A549 treated with Mapracorat at 1 μM for 4 hours (cell line): ENCODE measurements around the gene TIFAB. TPM values are rescaled to one million over a fixed set of nuclear protein-coding genes. Genes with fewer than 3 reads are reported as not detected.

ENCODE experiments used
- total RNA-seq: library from RNA; stranded (reverse); fragments of 200-300 nt; extraction: Qiagen RNA extraction; gene quantifications from 5 replicates; pipeline ENCODE4 v1.2.3, GENCODE V29; 2022

The TIFAB gene, protein sequence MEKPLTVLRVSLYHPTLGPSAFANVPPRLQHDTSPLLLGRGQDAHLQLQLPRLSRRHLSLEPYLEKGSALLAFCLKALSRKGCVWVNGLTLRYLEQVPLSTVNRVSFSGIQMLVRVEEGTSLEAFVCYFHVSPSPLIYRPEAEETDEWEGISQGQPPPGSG
- not detected in 5 replicates for total RNA-seq

DNA sequence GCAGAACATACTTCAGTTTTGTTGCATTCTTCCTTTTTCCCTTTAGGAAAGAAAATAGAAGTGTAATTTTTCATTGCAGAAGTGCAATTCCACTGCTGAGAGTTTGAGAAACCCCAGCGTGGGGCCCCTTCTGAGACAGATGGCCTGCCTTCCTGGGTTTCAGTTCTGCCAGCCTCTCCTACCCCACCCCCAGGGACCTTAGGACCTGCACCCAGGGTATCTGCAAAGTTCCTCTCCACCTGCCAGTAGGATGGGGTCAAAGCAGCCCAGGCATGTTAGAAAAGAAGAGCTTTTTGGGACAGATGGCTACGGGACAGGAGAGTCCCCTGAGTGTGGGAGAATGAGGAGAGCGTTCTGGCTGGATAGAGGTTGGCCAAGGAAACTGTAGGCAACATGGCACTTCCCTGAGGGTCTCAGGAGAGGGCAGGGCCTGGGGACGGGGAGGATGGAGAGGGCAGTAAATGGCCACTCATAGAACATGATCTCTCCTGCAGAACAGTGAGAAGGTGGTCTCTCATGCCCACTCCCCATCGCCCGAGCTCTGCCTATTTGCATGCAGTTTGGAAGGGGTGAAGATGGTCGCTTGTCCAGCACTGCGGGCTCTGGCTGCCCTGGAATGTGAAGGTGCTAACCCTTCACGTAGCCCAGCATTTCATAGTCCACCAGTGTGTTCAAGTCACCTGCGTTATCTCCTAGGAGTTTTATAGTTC lies at the start of gene TIFAB:
TIFAB (minus strand) TSS at position 31 of the 710 bp plus-strand sequence. CDS start 2,412 bp downstream, outside the sequence.

GRCh38 chr5:135447298-135447929 lies 4.7 kb downstream of the TIFAB start, which contains the start of gene DCANP1:
DCANP1 (minus strand) TSS chr5:135447348; CDS start chr5:135447108, 240 bp downstream.

GRCh38 chr5:135398855-135399793 lies 53.0 kb downstream of the TIFAB start, which contains the start of gene MACROH2A1:
MACROH2A1 (minus strand) TSS chr5:135399231; CDS start chr5:135389093, 10,138 bp downstream.

Other genes starting within 250 kb of the TIFAB start
- 171 to 210 TPM (median 202 TPM) in 5 replicates for gene MACROH2A1, start 53.1 kb downstream of the TIFAB start, total RNA-seq
- gene DCANP1, start 5.0 kb downstream of the TIFAB start, total RNA-seq = not detected in 5 replicates
- gene NEUROG1, start 83.6 kb upstream of the TIFAB start, total RNA-seq = not detected in 5 replicates
- gene CXCL14, start 126.6 kb upstream of the TIFAB start, total RNA-seq = 0.09 to 0.24 TPM (median 0.17 TPM) in 3 of 5 replicates, not detected in the others